Endodermal cell (in vitro differentiated cells): ENCODE measurements around the gene BRF1. TPM values are rescaled to one million over a fixed set of nuclear protein-coding genes. Genes with fewer than 3 reads are reported as not detected.

ENCODE experiments used
- DNase-seq: peaks from one replicate; pipeline ENCODE4 v3.0.0-alpha.2; 2017
- H3K27ac ChIP-seq: 2 replicates; pipeline ENCODE4 v1.5.1; 2013; ENCODE audit warnings: mild to moderate bottlenecking, low read depth, low read length, moderate library complexity
- H3K27me3 ChIP-seq: 2 replicates; pipeline ENCODE4 v1.6.1; 2013; ENCODE audit warnings: mild to moderate bottlenecking, low read length, moderate library complexity; ENCODE audit not compliant: insufficient read depth, control insufficient read depth, poor library complexity, severe bottlenecking
- H3K36me3 ChIP-seq: 2 replicates; pipeline ENCODE4 v1.7.0; 2013; ENCODE audit warnings: mild to moderate bottlenecking, low read length, moderate library complexity; ENCODE audit not compliant: control insufficient read depth, insufficient read depth
- H3K4me1 ChIP-seq: one replicate; pipeline ENCODE4 v1.7.0; 2013; ENCODE audit warnings: low read length; ENCODE audit not compliant: control insufficient read depth, insufficient read depth
- H3K4me3 ChIP-seq: 2 replicates; pipeline ENCODE4 v1.5.1; 2013; ENCODE audit warnings: mild to moderate bottlenecking, low read length, moderate library complexity
- H3K9ac ChIP-seq: 2 replicates; pipeline ENCODE4 v1.6.1; 2013; ENCODE audit warnings: mild to moderate bottlenecking, low read length, moderate library complexity; ENCODE audit not compliant: poor library complexity, severe bottlenecking; ENCODE audit errors: extremely low read depth
- H3K9me3 ChIP-seq: 2 replicates; pipeline ENCODE4 v1.6.1; 2013; ENCODE audit warnings: mild to moderate bottlenecking, low read length, moderate library complexity; ENCODE audit not compliant: control insufficient read depth
- H3K27ac Mint-ChIP-seq: 2 replicates; pipeline ENCODE4 v1.8.0; 2020; ENCODE audit warnings: mixed read lengths
- H3K27me3 Mint-ChIP-seq: 2 replicates; pipeline ENCODE4 v1.8.0; 2021; ENCODE audit warnings: mild to moderate bottlenecking, mixed read lengths; ENCODE audit not compliant: insufficient read depth
- H3K36me3 Mint-ChIP-seq: 2 replicates; pipeline ENCODE4 v1.8.0; 2020; ENCODE audit warnings: low read depth, mixed read lengths
- H3K4me1 Mint-ChIP-seq: 2 replicates; pipeline ENCODE4 v1.8.0; 2020; ENCODE audit warnings: mixed read lengths
- H3K4me3 Mint-ChIP-seq: 2 replicates; pipeline ENCODE4 v1.8.0; 2020; ENCODE audit warnings: mild to moderate bottlenecking, moderate library complexity, mixed read lengths
- H3K9me3 Mint-ChIP-seq: 2 replicates; pipeline ENCODE4 v1.8.0; 2020; ENCODE audit warnings: mild to moderate bottlenecking, mixed read lengths
- WGBS, 2 experiments: methylation state at CpG; one replicate each; pipeline versions ENCODE4 v1.1.5 to v1.1.7; 2013; ENCODE audit warnings: missing lambda C conversion rate in 2 of 2, mixed read lengths in 1 of 2; ENCODE audit not compliant: insufficient coverage in 1 of 2, insufficient read length in 1 of 2; 5-methylcytosine and 5-hydroxymethylcytosine counted together
- total RNA-seq, 2 donors: library from RNA; stranded (reverse); fragmentation: NEBNext Ultra II Directional in 1 of 2; extraction: Animal tissue kit (Norgen Biotek cat#: 25700) in 1 of 2; gene quantifications; 2 replicates in 1 of 2; 3 replicates in 1 of 2; pipeline ENCODE4 v1.2.1, GENCODE V29; 2021
- TF ChIP-seq, protein P1 (sequence below): fragments of 200-600 bp; sonication (generic); conservative IDR thresholded peaks from 2 replicates; pipeline ENCODE4 v1.5.0; 2021; ENCODE audit warnings: antibody characterized with exemption, mild to moderate bottlenecking

The BRF1 gene
- total RNA-seq, 2 donors from 2014 or later: 37.0 to 44.5 TPM

DNA sequence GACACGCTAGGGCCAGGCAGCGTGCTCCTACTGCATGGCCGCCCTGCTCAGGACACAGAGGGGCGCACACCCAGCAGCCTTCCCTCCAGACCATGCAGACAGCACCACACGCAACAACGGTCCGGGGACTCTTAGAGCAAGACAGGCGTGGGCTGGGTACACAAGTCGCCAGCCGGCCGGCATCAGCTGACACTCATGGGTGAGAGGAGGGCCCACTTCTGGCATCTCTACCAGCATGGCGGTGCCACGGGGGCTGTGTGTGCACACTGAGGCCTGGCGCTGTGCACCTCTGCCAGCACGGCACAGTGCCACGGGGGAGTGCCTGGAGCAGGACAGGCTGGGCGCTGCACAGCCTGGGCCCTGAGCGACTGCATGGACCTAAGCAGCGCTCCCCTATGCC lies 59.2 kb downstream of the BRF1 start:
- Histone ChIP-seq H3K27ac (no peak overlapping the region), H3K4me1 (no peaks in the 10 kb centered on the region), H3K9ac (no peak overlapping the region), H3K4me3 (no peak overlapping the region), H3K27me3 (no peaks in the 10 kb centered on the region), H3K36me3 (peaks cover 12% of the 10 kb centered on the region), H3K9me3 (no peaks in the 10 kb centered on the region)
- WGBS, 2 experiments: 87 to 90% methylated on average over 12 to 19 of the region's 19 CpGs
- H3K27ac Mint-ChIP-seq: no peak overlapping the region
- H3K9me3 Mint-ChIP-seq: no peaks in the 10 kb centered on the region
- peaks cover 16% of the 10 kb centered on the region for H3K36me3 Mint-ChIP-seq
- no peaks in the 10 kb centered on the region for H3K27me3 Mint-ChIP-seq
- DNase-seq: no peak
- H3K4me1 Mint-ChIP-seq: no peaks in the 10 kb centered on the region
- H3K4me3 Mint-ChIP-seq: no peak overlapping the region
- TF ChIP-seq, protein P1, sequence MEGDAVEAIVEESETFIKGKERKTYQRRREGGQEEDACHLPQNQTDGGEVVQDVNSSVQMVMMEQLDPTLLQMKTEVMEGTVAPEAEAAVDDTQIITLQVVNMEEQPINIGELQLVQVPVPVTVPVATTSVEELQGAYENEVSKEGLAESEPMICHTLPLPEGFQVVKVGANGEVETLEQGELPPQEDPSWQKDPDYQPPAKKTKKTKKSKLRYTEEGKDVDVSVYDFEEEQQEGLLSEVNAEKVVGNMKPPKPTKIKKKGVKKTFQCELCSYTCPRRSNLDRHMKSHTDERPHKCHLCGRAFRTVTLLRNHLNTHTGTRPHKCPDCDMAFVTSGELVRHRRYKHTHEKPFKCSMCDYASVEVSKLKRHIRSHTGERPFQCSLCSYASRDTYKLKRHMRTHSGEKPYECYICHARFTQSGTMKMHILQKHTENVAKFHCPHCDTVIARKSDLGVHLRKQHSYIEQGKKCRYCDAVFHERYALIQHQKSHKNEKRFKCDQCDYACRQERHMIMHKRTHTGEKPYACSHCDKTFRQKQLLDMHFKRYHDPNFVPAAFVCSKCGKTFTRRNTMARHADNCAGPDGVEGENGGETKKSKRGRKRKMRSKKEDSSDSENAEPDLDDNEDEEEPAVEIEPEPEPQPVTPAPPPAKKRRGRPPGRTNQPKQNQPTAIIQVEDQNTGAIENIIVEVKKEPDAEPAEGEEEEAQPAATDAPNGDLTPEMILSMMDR: no peak

- WGBS, 2 experiments: 97 to 98% methylated on average over 22 to 27 of the region's 31 CpGs
Measured at GRCh38 chr14:105240811-105241576, 59.8 kb downstream of the BRF1 start.

GRCh38 chr14:105229099-105229655 lies 71.6 kb downstream of the BRF1 start:
- Histone ChIP-seq H3K27me3 (no peaks in the 10 kb centered on the region), H3K27ac (peak overlapping the region; percentile 17), H3K36me3 (peaks cover 23% of the 10 kb centered on the region), H3K4me1 (no peaks in the 10 kb centered on the region), H3K9ac (no peak overlapping the region), H3K4me3 (no peak overlapping the region), H3K9me3 (no peaks in the 10 kb centered on the region)
- TF ChIP-seq, protein P1: no peak
- no peak overlapping the region for H3K4me3 Mint-ChIP-seq
- no peaks in the 10 kb centered on the region for H3K4me1 Mint-ChIP-seq
- peaks cover 20% of the 10 kb centered on the region for H3K36me3 Mint-ChIP-seq
- no peak overlapping the region for H3K27ac Mint-ChIP-seq
- DNase-seq: no peak
- no peaks in the 10 kb centered on the region for H3K27me3 Mint-ChIP-seq
- H3K9me3 Mint-ChIP-seq: no peaks in the 10 kb centered on the region
- 96 to 100% methylated on average over 7 to 16 of the region's 18 CpGs for WGBS, 2 experiments

More at GRCh38 chr14:105240811-105241576, 59.8 kb downstream of the BRF1 start:
- H3K36me3 ChIP-seq: peaks cover 10% of the 10 kb centered on the region
- Mint-ChIP-seq H3K27me3 (no peaks in the 10 kb centered on the region), H3K9me3 (no peaks in the 10 kb centered on the region), H3K4me1 (no peaks in the 10 kb centered on the region), H3K36me3 (peaks cover 14% of the 10 kb centered on the region), H3K4me3 (no peak overlapping the region), H3K27ac (no peak overlapping the region)
- H3K4me1 ChIP-seq: no peaks in the 10 kb centered on the region
- no peak overlapping the region for H3K4me3 ChIP-seq
- no peaks in the 10 kb centered on the region for H3K27me3 ChIP-seq
- H3K9me3 ChIP-seq: no peaks in the 10 kb centered on the region
- no peak for DNase-seq
- no peak overlapping the region for H3K9ac ChIP-seq
- H3K27ac ChIP-seq: no peak overlapping the region
- TF ChIP-seq, protein P1: no peak
